Lower lobe of right lung (tissue), 2 donors: ENCODE measurements around the gene CTF1. TPM values are rescaled to one million over a fixed set of nuclear protein-coding genes. Genes with fewer than 3 reads are reported as not detected.

Experiments
- ATAC-seq, 2 donors: fragments of 200-7000 bp; cut with Tn5 transposase; one replicate each; pipeline ENCODE4 v1.9.1; 2020 to 2022; ENCODE audit warnings: mild to moderate bottlenecking in 2 of 2, moderate library complexity in 2 of 2
- DNase-seq: peaks from one replicate; pipeline ENCODE4 v3.0.0-alpha.2; 2020
- H3K27ac ChIP-seq: fragments of 200-600 bp; one replicate; pipeline ENCODE4 v1.8.0; 2022
- H3K27me3 ChIP-seq: fragments of 200-600 bp; one replicate; pipeline ENCODE4 v1.8.0; 2022; ENCODE audit warnings: low read depth
- H3K36me3 ChIP-seq: fragments of 200-600 bp; one replicate; pipeline ENCODE4 v1.8.0; 2022; ENCODE audit warnings: mild to moderate bottlenecking
- H3K4me1 ChIP-seq: fragments of 200-600 bp; one replicate; pipeline ENCODE4 v1.8.0; 2022
- H3K4me3 ChIP-seq: fragments of 200-600 bp; one replicate; pipeline ENCODE4 v1.8.0; 2022; ENCODE audit warnings: mild to moderate bottlenecking
- H3K9me3 ChIP-seq: fragments of 200-600 bp; one replicate; pipeline ENCODE4 v1.8.0; 2022
- intact Hi-C: fragments of 100-400 bp; cut with DNase I; formaldehyde crosslinking; loops from one replicate; pipeline ENCODE4 v1.11.0; 2022
- total RNA-seq: library from RNA; stranded (reverse); fragmentation: NEBNext Ultra II Directional; extraction: Animal tissue kit (Norgen Biotek cat#: 25700); gene quantifications from one replicate; pipeline ENCODE4 v1.2.1, GENCODE V29; 2021
- TF ChIP-seq, protein P1 (sequence below): fragments of 200-600 bp; IDR thresholded peaks from one replicate; pipeline ENCODE4 v1.8.0; 2022; ENCODE audit warnings: antibody characterized with exemption, mild to moderate bottlenecking
- donor health status: DM: no; HTN: yes; CAD: no; lungs with severe emphysema.

CTF1 gene
- total RNA-seq, 1 donor from 2014 or later, result 10.3 TPM

DNA sequence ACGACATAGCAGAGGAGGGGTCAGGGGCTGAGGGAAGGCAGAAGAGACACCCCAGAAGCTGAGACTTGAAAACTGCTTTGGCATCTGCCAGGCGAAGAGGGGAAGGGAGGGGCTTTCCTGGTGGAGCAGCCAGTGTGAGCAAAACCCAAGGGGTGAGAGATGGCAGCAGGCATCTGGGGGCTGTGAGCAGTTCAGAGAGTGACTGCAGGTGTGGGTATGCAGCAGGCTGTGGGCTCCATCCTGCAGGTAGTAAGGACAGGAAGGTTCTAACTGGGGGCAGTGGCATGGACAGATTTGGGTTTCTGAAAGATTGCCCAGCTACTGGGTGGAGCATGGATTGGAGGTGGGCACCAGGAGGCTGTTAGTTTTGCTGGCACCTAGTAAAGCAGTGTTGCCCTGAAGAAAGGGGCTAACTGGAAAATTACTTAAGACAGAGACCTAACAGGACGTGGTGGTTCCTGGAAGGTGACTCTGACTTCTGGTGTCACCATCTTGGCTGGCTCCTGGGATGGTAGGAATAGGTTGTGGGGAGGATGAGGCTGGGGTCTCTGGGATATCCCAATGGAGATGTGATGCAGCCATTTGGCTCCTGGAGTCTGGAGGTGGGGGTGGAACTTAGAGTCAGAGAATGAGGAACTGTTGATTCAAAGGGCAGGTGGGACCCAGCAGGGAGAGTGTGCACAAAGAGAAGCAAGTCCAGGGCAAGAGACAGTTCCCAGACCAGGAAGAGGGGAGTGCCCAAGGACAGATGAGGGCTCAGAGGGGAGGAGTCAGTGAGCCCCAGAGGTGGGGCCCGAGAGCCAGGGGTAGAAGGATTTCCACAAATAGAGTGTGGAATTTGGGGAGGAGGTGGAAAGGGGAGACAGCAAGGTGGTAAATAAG lies 13.7 kb upstream of the CTF1 start:
- intact Hi-C loops, result no loop called here
- H3K9me3 ChIP-seq, result no peaks in the 10 kb centered on the region
- H3K4me3 ChIP-seq, result no peak overlapping the region
- no peaks in the 10 kb centered on the region for H3K4me1 ChIP-seq
- no peak for DNase-seq
- no peaks in the 10 kb centered on the region for H3K27me3 ChIP-seq
- no peak overlapping the region for H3K27ac ChIP-seq
- TF ChIP-seq, protein P1, sequence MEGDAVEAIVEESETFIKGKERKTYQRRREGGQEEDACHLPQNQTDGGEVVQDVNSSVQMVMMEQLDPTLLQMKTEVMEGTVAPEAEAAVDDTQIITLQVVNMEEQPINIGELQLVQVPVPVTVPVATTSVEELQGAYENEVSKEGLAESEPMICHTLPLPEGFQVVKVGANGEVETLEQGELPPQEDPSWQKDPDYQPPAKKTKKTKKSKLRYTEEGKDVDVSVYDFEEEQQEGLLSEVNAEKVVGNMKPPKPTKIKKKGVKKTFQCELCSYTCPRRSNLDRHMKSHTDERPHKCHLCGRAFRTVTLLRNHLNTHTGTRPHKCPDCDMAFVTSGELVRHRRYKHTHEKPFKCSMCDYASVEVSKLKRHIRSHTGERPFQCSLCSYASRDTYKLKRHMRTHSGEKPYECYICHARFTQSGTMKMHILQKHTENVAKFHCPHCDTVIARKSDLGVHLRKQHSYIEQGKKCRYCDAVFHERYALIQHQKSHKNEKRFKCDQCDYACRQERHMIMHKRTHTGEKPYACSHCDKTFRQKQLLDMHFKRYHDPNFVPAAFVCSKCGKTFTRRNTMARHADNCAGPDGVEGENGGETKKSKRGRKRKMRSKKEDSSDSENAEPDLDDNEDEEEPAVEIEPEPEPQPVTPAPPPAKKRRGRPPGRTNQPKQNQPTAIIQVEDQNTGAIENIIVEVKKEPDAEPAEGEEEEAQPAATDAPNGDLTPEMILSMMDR, result no peak
- ATAC-seq, result no peak
- H3K36me3 ChIP-seq, result peaks cover 55% of the 10 kb centered on the region

GRCh38 chr16:30884760-30885159 lies 11.7 kb upstream of the CTF1 start:
- Histone ChIP-seq H3K36me3 (peaks cover 62% of the 10 kb centered on the region), H3K27me3 (no peaks in the 10 kb centered on the region), H3K4me1 (no peaks in the 10 kb centered on the region), H3K4me3 (no peak overlapping the region), H3K9me3 (no peaks in the 10 kb centered on the region), H3K27ac (no peak overlapping the region)
- intact Hi-C loops, result no loop called here
- TF ChIP-seq, protein P1, result no peak
- ATAC-seq, result no peak
- no peak for DNase-seq

DNA sequence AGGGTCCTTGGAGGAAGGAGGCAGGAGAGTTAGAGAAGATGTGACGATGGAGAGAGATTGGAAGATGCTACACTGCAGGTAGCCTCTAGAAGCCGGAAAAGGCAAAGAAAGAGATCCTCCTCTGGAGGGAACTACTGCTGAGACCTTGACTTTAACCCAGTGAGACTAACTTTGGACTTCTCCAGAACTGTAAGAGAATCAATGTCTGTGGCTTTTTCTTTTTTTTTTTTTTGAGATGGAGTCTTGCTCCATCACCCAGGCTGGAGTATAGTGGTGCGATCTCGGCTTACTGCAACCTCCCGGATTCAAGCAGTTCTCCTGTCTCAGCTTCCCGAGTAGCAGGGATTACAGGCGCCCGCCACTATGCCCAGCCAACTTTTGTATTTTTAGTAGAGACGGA lies 11.2 kb upstream of the CTF1 start:
- Histone ChIP-seq H3K27me3 (no peaks in the 10 kb centered on the region), H3K4me1 (no peaks in the 10 kb centered on the region), H3K9me3 (no peaks in the 10 kb centered on the region), H3K36me3 (peaks cover 62% of the 10 kb centered on the region), H3K4me3 (no peak overlapping the region), H3K27ac (no peak overlapping the region)
- intact Hi-C loops, result no loop called here
- DNase-seq (no peak), ATAC-seq (no peak)
- TF ChIP-seq, protein P1, result no peak

DNA sequence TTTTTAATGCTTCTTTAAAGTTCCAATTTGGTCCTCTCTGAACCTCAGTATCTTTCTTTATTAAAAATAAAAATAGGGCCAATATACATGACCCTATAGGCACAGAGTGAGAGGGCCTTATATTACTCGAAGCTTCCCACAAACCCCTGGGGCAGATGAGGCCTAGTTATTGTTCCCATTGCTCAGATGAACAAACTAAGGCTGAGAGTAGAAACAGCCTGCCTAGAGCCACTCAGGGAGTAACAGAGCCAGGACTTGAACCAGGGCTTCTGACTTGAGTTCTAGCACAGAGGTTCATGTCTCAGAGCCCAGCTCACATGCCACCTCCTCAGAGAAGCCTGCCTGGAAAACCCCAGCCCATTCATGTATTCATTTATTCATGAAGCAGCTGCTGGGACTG lies 10.3 kb upstream of the CTF1 start:
- no peaks in the 10 kb centered on the region for H3K9me3 ChIP-seq
- ATAC-seq (no peak), DNase-seq (no peak)
- H3K27me3 ChIP-seq, result no peaks in the 10 kb centered on the region
- H3K27ac ChIP-seq, result no peak overlapping the region
- TF ChIP-seq, protein P1, result no peak
- intact Hi-C loops, result no loop called here
- no peaks in the 10 kb centered on the region for H3K4me1 ChIP-seq
- no peak overlapping the region for H3K4me3 ChIP-seq
- H3K36me3 ChIP-seq, result peaks cover 66% of the 10 kb centered on the region

- H3K9me3 ChIP-seq, result no peaks in the 10 kb centered on the region
- peaks cover 69% of the 10 kb centered on the region for H3K36me3 ChIP-seq
- H3K4me1 ChIP-seq, result peaks cover 6% of the 10 kb centered on the region
- TF ChIP-seq, protein P1, result no peak
- ATAC-seq (no peak), DNase-seq (no peak)
- H3K27ac ChIP-seq, result no peak overlapping the region
- no peak overlapping the region for H3K4me3 ChIP-seq
- no peaks in the 10 kb centered on the region for H3K27me3 ChIP-seq
- intact Hi-C loops, result no loop called here
Measured at GRCh38 chr16:30887927-30888326, 8.5 kb upstream of the CTF1 start.
